ENCODE measurements around the gene DES.

DNA sequence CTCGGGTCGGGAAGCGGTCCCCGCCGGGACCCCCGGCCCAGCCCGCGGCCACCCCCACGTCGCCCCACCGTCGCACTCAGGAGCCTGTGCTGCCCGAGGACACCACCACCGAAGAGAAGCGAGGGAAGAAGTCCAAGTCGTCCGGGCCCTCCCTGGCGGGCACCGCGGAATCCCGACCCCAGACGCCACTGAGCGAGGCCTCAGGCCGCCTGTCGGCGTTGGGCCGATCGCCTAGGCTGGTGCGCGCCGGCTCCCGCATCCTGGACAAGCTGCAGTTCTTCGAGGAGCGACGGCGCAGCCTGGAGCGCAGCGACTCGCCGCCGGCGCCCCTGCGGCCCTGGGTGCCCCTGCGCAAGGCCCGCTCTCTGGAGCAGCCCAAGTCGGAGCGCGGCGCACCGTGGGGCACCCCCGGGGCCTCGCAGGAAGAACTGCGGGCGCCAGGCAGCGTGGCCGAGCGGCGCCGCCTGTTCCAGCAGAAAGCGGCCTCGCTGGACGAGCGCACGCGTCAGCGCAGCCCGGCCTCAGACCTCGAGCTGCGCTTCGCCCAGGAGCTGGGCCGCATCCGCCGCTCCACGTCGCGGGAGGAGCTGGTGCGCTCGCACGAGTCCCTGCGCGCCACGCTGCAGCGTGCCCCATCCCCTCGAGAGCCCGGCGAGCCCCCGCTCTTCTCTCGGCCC, 30.1 kb downstream of the DES start:
- no peak for TF ChIP-seq EZH2 (IDR thresholded peaks at IDR 0.05; ENCODE audit: borderline replicate concordance, low read depth, low read length, severe bottlenecking)
- TF ChIP-seq, protein P1, sequence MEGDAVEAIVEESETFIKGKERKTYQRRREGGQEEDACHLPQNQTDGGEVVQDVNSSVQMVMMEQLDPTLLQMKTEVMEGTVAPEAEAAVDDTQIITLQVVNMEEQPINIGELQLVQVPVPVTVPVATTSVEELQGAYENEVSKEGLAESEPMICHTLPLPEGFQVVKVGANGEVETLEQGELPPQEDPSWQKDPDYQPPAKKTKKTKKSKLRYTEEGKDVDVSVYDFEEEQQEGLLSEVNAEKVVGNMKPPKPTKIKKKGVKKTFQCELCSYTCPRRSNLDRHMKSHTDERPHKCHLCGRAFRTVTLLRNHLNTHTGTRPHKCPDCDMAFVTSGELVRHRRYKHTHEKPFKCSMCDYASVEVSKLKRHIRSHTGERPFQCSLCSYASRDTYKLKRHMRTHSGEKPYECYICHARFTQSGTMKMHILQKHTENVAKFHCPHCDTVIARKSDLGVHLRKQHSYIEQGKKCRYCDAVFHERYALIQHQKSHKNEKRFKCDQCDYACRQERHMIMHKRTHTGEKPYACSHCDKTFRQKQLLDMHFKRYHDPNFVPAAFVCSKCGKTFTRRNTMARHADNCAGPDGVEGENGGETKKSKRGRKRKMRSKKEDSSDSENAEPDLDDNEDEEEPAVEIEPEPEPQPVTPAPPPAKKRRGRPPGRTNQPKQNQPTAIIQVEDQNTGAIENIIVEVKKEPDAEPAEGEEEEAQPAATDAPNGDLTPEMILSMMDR (IDR thresholded peaks at IDR 0.05; ENCODE audit: extremely low read depth in 1 of 2, insufficient read depth in 1 of 2, low read depth in 1 of 2, low read length in 2 of 2) = no peak
- no peak for TF ChIP-seq POLR2A (IDR thresholded peaks at IDR 0.05; ENCODE audit: low read depth, low read length)
- no peak for TF ChIP-seq MYC (IDR thresholded peaks at IDR 0.05; ENCODE audit: low read depth, low read length)
- TF ChIP-seq JUN (IDR thresholded peaks at IDR 0.05; ENCODE audit: borderline replicate concordance, insufficient read depth, insufficient read length, low read depth) = no peak
- TF ChIP-seq POLR2AphosphoS5 (IDR thresholded peaks at IDR 0.05; ENCODE audit: insufficient read depth, low read depth, low read length) = no peak
